Measurements from ENCODE around the gene EXOC2. TPM values are rescaled to one million over a fixed set of nuclear protein-coding genes. Genes with fewer than 3 reads are reported as not detected.

EXOC2 gene
- total RNA-seq, 1 donor from 2014 or later: 35.3 TPM

DNA sequence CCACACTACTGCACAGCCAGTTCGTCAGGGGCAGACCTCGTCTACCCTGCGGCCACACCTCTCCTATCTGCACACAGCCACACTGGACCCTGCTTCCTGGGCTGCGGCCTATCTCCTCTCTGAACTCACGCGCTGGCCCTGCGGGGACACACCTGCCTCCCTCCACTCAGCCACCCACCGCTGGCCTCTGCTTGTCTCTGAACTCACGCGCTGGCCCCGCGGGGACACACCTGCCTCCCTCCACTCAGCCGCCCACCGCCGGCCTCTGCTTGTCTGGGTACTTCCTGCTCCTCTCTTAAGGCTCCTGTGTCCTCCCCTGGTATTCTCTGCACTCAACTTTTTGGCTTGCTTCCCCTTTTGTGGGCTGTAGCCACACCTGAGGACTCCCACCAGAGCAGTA lies 88.4 kb downstream of the EXOC2 start:
- TF ChIP-seq, protein P1, sequence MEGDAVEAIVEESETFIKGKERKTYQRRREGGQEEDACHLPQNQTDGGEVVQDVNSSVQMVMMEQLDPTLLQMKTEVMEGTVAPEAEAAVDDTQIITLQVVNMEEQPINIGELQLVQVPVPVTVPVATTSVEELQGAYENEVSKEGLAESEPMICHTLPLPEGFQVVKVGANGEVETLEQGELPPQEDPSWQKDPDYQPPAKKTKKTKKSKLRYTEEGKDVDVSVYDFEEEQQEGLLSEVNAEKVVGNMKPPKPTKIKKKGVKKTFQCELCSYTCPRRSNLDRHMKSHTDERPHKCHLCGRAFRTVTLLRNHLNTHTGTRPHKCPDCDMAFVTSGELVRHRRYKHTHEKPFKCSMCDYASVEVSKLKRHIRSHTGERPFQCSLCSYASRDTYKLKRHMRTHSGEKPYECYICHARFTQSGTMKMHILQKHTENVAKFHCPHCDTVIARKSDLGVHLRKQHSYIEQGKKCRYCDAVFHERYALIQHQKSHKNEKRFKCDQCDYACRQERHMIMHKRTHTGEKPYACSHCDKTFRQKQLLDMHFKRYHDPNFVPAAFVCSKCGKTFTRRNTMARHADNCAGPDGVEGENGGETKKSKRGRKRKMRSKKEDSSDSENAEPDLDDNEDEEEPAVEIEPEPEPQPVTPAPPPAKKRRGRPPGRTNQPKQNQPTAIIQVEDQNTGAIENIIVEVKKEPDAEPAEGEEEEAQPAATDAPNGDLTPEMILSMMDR (IDR thresholded peaks at IDR 0.05; ENCODE audit: insufficient read depth, low read length, poor library complexity, severe bottlenecking): no peak
- no peak for DNase-seq (ENCODE audit: low read depth)
- Histone ChIP-seq H3K4me3 (ENCODE audit: low read depth, low read length) (no peak overlapping the region), H3K27me3 (ENCODE audit: control insufficient read depth, insufficient read depth, low read length) (no peaks in the 10 kb centered on the region), H3K36me3 (ENCODE audit: control insufficient read depth, insufficient read depth, low read length) (no peaks in the 10 kb centered on the region)

DNA sequence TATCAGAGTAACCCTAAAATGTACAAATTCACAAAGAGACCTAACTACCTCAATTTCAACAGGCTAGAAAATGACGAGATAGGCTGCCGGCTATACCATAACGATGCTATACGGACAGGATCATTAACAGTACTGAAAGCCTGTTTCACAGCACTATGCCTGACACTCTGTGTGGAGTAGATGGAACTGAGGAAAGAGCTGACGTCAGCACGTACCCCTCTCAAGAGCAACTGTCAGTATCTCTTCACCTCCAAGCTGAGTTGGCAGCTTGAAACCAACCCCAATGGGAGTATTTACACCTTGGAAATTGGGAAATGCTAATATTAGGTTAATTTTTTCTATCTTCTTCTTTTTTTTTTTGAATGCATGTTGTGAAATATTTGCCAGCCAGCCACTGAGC lies 89.7 kb downstream of the EXOC2 start:
- DNase-seq (ENCODE audit: low read depth): no peak
- TF ChIP-seq, protein P1 (IDR thresholded peaks at IDR 0.05; ENCODE audit: insufficient read depth, low read length, poor library complexity, severe bottlenecking): no peak
- H3K4me3 ChIP-seq (ENCODE audit: low read depth, low read length): no peak overlapping the region
- no peaks in the 10 kb centered on the region for H3K27me3 ChIP-seq (ENCODE audit: control insufficient read depth, insufficient read depth, low read length)
- H3K36me3 ChIP-seq (ENCODE audit: control insufficient read depth, insufficient read depth, low read length): no peaks in the 10 kb centered on the region

DNA sequence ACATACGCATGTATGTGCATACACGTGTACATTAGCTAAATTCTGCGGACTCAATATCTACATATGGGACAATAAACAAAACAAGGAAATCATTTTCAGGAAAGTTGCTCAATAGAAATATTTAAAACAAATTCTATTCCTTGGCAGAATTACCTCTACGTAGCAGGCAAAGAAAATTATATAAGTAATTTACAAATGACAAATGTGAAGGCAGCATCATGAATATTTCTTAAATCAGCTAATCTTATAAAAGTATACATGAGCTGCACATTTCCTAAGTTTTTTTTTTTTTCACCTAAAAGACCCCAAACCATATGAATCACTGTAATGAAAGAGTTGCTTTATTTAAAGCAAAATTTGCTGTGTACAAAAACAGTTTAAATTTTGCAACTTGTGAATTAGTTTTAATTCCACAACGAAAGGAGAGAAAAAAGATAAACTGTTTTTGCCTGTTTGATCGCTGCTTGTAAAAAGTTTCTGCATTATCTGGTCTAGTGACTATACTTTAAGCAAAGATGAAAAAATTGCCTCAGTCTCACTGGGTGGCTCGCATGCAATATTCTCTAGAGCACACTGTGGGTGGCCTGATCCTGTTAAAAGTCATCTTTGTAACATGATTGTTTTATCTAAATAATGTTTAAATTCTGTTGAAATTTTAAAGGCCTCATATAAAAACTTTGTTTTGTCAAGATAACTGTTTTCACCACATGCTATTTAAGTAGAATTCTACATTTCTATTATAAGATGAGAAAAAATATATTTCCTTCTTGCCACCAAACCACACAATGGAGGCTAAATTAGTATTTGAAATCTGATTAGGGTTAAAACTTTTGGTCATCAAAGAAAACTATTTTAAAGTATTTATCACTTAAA lies 93.1 kb downstream of the EXOC2 start:
- TF ChIP-seq, protein P1 (IDR thresholded peaks at IDR 0.05; ENCODE audit: insufficient read depth, low read length, poor library complexity, severe bottlenecking): no peak
- H3K4me3 ChIP-seq (ENCODE audit: low read depth, low read length): no peak overlapping the region
- no peak for DNase-seq (ENCODE audit: low read depth)
- no peaks in the 10 kb centered on the region for H3K36me3 ChIP-seq (ENCODE audit: control insufficient read depth, insufficient read depth, low read length)
- H3K27me3 ChIP-seq (ENCODE audit: control insufficient read depth, insufficient read depth, low read length): no peaks in the 10 kb centered on the region

DNA sequence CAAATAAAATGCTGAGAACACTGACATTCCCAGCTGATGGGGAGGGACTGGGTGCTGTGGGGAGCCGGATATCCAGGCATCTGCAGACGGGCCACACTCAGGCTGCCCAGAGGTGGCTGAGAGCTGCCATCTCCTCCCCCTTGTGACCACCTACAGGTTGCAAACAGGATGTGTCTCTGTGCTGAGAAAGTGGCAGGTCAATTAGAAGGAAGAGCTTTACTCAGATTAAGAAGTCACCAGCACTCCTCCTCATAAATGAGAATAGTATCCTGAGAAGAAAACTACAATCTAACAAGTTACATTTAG lies 99.1 kb downstream of the EXOC2 start:
- H3K4me3 ChIP-seq (ENCODE audit: low read depth, low read length): no peak overlapping the region
- H3K36me3 ChIP-seq (ENCODE audit: control insufficient read depth, insufficient read depth, low read length): no peaks in the 10 kb centered on the region
- no peak for DNase-seq (ENCODE audit: low read depth)
- no peaks in the 10 kb centered on the region for H3K27me3 ChIP-seq (ENCODE audit: control insufficient read depth, insufficient read depth, low read length)
- TF ChIP-seq, protein P1 (IDR thresholded peaks at IDR 0.05; ENCODE audit: insufficient read depth, low read length, poor library complexity, severe bottlenecking): no peak

DNA sequence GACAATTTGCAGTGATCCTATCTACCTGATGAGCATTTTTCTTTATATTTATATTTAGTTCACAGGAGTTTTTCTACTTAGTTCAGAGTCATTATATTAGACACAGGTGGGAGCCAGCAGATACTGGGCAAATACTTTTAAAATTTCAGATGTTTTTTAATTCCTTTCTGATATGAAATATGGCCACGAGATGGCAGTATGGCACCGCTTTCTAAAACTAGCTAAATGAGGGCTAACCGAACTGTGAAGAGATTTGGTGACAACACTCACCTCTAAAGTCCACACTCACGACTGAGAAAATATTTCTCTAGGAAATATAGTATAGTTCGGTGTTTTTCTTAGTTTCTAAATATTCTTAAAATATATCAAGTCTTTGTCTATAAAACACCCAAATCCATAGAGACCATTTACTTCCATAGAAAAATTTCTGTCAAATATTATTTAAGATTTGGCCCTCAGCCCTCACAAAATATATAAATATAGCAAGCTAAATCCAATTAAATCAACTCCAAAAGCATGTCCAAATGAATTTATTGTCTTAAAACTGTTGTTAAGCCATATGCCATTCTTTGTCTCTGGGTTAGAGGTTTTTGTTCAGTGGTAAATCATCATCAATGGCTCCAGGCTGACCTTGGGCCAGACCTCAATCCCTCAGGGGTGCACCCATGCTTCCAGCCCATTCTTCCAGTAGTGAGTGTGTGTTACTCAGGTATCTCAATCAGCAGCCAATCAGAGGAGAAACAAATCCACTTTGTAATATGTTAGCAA lies 99.6 kb downstream of the EXOC2 start:
- DNase-seq (ENCODE audit: low read depth): no peak
- Histone ChIP-seq H3K27me3 (ENCODE audit: control insufficient read depth, insufficient read depth, low read length) (no peaks in the 10 kb centered on the region), H3K4me3 (ENCODE audit: low read depth, low read length) (no peak overlapping the region), H3K36me3 (ENCODE audit: control insufficient read depth, insufficient read depth, low read length) (no peaks in the 10 kb centered on the region)
- TF ChIP-seq, protein P1 (IDR thresholded peaks at IDR 0.05; ENCODE audit: insufficient read depth, low read length, poor library complexity, severe bottlenecking): peak; percentile 57

All from kidney epithelial cell (primary cell).